OCI-LY1 (cell line): ENCODE results near the gene ASCC2.

Experiments used
- H2AFZ ChIP-seq: fragments of 200-600 bp; sonication (generic), shearing (Covaris generic); 2 replicates; pipeline ENCODE4 v1.6.0; 2014; ENCODE audit warnings: antibody characterized with exemption, mild to moderate bottlenecking, low read length
- H3F3A ChIP-seq: fragments of 200-600 bp; sonication (generic), shearing (Covaris generic); 2 replicates; pipeline ENCODE4 v1.6.0; 2014; ENCODE audit warnings: mild to moderate bottlenecking, antibody characterized with exemption, low read length, moderate library complexity; ENCODE audit not compliant: insufficient read depth
- H3K27ac ChIP-seq: fragments of 200-600 bp; sonication (generic); 2 replicates; pipeline ENCODE4 v1.5.1; 2014; ENCODE audit warnings: low read length, mixed run types, mild to moderate bottlenecking, low read depth; ENCODE audit not compliant: poor library complexity, severe bottlenecking
- H3K27me3 ChIP-seq: fragments of 200-600 bp; sonication (generic); 2 replicates; pipeline ENCODE4 v1.6.0; 2014; ENCODE audit warnings: antibody characterized with exemption, mild to moderate bottlenecking, low read length, moderate library complexity; ENCODE audit not compliant: insufficient read depth
- H3K36me3 ChIP-seq: fragments of 200-600 bp; sonication (generic); 2 replicates; pipeline ENCODE4 v1.6.1; 2014; ENCODE audit warnings: mild to moderate bottlenecking, antibody characterized with exemption, low read length, moderate library complexity, mixed read lengths; ENCODE audit not compliant: insufficient read depth
- H3K4me1 ChIP-seq: fragments of 200-600 bp; sonication (generic); 2 replicates; pipeline ENCODE4 v1.5.1; 2014; ENCODE audit warnings: mild to moderate bottlenecking, low read length, moderate library complexity; ENCODE audit not compliant: insufficient read depth, severe bottlenecking
- H3K4me2 ChIP-seq: fragments of 200-600 bp; sonication (generic), shearing (Covaris generic); 2 replicates; pipeline ENCODE4 v1.6.1; 2014; ENCODE audit warnings: low read length
- H3K4me3 ChIP-seq: fragments of 200-600 bp; sonication (generic); 2 replicates; pipeline ENCODE4 v1.5.1; 2014; ENCODE audit warnings: low read length, low read depth, mild to moderate bottlenecking, mixed read lengths; ENCODE audit not compliant: poor library complexity, severe bottlenecking
- H3K79me2 ChIP-seq: fragments of 200-600 bp; shearing (Covaris generic); 2 replicates; pipeline ENCODE4 v1.6.1; 2016; ENCODE audit warnings: mixed run types, low read length, mixed read lengths; ENCODE audit not compliant: insufficient read depth
- H3K9ac ChIP-seq: fragments of 200-600 bp; sonication (generic), shearing (Covaris generic); 2 replicates; pipeline ENCODE4 v1.6.1; 2014; ENCODE audit warnings: mild to moderate bottlenecking, low read length, mixed read lengths
- H3K9me2 ChIP-seq: fragments of 200-600 bp; sonication (generic), shearing (Covaris generic); 2 replicates; pipeline ENCODE4 v1.6.1; 2014; ENCODE audit warnings: low read depth, mild to moderate bottlenecking, low read length, mixed read lengths
- H3K9me3 ChIP-seq: fragments of 200-600 bp; shearing (Covaris generic); 2 replicates; pipeline ENCODE4 v1.6.1; 2014; ENCODE audit warnings: low read length, mixed read lengths
- H4K20me1 ChIP-seq: fragments of 200-600 bp; sonication (generic), shearing (Covaris generic); 2 replicates; pipeline ENCODE4 v1.6.0; 2016; ENCODE audit warnings: mild to moderate bottlenecking, low read length; ENCODE audit not compliant: insufficient read depth
- EZH2 ChIP-seq: fragments of 200-600 bp; sonication (generic), shearing (Covaris generic); IDR thresholded peaks from 2 replicates; pipeline ENCODE4 v1.8.0; 2017; ENCODE audit warnings: borderline replicate concordance, mixed run types, mild to moderate bottlenecking, antibody characterized with exemption, low read length, moderate library complexity, mixed read lengths
- TF ChIP-seq, protein P1 (sequence below): fragments of 200-600 bp; sonication (generic), shearing (Covaris generic); IDR thresholded peaks from 2 replicates; pipeline ENCODE4 v1.5.1; 2017; ENCODE audit warnings: mild to moderate bottlenecking, antibody characterized with exemption, low read length, moderate library complexity, mixed read lengths

Gene ASCC2

DNA sequence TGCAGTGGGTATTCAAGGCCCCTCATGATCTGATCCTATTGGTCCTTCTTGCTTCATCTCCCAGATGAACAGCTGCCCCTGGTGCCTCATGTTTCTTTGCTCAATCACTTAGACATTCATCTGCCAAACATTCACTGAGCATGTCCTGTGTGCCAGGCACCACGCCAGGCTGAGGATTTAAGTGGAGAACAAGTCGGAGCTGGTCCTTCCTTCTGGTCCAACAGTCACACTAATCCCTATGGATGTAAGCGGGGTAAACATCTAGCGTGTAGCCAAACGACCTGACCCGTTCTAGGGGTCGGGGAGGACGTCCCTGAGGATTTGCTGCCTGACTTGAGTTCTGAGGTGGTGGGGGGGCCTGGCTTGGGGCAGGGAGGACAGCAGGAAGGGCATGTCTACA is 93.2 kb downstream of the ASCC2 start:
- Histone ChIP-seq H4K20me1 (no peaks in the 10 kb centered on the region), H3K9ac (no peak overlapping the region), H3K79me2 (no peaks in the 10 kb centered on the region), H2AFZ (no peak overlapping the region), H3K9me2 (no peaks in the 10 kb centered on the region), H3F3A (no peaks in the 10 kb centered on the region), H3K4me2 (no peak overlapping the region), H3K9me3 (no peaks in the 10 kb centered on the region), H3K36me3 (no peaks in the 10 kb centered on the region), H3K27me3 (no peaks in the 10 kb centered on the region), H3K27ac (no peak overlapping the region), H3K4me3 (no peak overlapping the region), H3K4me1 (peaks cover 8% of the 10 kb centered on the region)
- TF ChIP-seq, protein P1, sequence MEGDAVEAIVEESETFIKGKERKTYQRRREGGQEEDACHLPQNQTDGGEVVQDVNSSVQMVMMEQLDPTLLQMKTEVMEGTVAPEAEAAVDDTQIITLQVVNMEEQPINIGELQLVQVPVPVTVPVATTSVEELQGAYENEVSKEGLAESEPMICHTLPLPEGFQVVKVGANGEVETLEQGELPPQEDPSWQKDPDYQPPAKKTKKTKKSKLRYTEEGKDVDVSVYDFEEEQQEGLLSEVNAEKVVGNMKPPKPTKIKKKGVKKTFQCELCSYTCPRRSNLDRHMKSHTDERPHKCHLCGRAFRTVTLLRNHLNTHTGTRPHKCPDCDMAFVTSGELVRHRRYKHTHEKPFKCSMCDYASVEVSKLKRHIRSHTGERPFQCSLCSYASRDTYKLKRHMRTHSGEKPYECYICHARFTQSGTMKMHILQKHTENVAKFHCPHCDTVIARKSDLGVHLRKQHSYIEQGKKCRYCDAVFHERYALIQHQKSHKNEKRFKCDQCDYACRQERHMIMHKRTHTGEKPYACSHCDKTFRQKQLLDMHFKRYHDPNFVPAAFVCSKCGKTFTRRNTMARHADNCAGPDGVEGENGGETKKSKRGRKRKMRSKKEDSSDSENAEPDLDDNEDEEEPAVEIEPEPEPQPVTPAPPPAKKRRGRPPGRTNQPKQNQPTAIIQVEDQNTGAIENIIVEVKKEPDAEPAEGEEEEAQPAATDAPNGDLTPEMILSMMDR = no peak
- no peak for TF ChIP-seq EZH2

DNA sequence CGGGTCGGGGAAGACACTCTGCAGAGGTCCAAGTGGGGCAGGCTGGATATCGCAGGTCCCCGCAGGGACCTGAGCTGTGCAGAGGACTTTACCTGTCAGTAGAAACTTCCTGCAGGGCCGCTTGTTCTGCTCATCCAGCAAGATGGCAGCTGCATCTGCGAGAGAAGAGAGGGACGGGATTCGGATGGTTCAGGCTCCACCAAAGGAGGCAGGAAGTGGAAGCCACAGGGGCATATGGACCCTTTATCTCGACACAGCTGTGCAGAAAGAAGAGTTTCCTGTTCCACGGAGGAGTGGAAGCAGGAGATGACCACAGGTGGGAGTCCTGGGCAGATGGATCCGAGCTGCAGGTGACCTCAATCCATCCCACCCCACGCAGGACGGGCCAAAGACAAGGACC is 95.7 kb downstream of the ASCC2 start:
- Histone ChIP-seq H3K9me2 (no peaks in the 10 kb centered on the region), H3K4me3 (no peak overlapping the region), H3K9ac (no peak overlapping the region), H2AFZ (no peak overlapping the region), H3K4me1 (no peaks in the 10 kb centered on the region), H3K27me3 (no peaks in the 10 kb centered on the region), H4K20me1 (no peaks in the 10 kb centered on the region), H3K36me3 (0 out of 2 replicates have a peak, but pooled peaks cover 6% of the 10 kb centered on the region), H3K79me2 (no peaks in the 10 kb centered on the region), H3K27ac (no peak overlapping the region), H3K4me2 (no peak overlapping the region), H3K9me3 (no peaks in the 10 kb centered on the region), H3F3A (no peaks in the 10 kb centered on the region)
- TF ChIP-seq EZH2 = no peak
- TF ChIP-seq, protein P1 = no peak

DNA sequence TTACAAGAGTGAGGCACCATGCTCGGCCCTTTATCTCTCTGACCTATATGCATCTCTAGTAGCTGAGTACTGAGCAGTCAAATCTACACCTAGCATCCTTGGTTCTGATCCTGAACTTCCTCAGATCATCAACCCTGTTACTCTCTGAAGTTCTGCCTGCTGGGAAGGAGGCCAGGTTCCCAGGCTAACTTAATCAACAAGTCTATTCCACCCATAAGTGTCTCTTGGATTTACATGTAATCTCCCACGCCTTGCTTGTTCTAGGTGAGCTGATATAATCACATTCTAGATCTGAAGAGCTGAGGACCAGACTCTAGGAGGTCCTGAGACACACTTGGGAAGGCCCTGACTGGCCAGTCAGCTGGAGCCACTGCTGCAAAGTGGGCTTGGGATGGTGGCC is 96.1 kb downstream of the ASCC2 start:
- Histone ChIP-seq H3K9ac (no peak overlapping the region), H3K4me3 (no peak overlapping the region), H3K9me2 (no peaks in the 10 kb centered on the region), H3K4me1 (no peaks in the 10 kb centered on the region), H3K27ac (no peak overlapping the region), H3K4me2 (no peak overlapping the region), H4K20me1 (no peaks in the 10 kb centered on the region), H3K27me3 (no peaks in the 10 kb centered on the region), H3K36me3 (0 out of 2 replicates have a peak, but pooled peaks cover 6% of the 10 kb centered on the region), H3F3A (no peaks in the 10 kb centered on the region), H3K79me2 (no peaks in the 10 kb centered on the region), H3K9me3 (no peaks in the 10 kb centered on the region), H2AFZ (no peak overlapping the region)
- TF ChIP-seq, protein P1 = no peak
